22Rv1 (cell line): ENCODE results near the gene ASZ1.

Experiments used
- H3K27ac ChIP-seq: fragments of 450-650 bp; 2 replicates; pipeline ENCODE4 v1.5.1; 2017
- CTCF ChIP-seq: fragments of 450-650 bp; IDR thresholded peaks from 2 replicates; pipeline ENCODE4 v1.5.1; 2017; ENCODE audit warnings: mild to moderate bottlenecking
- ZFX ChIP-seq: fragments of 450-650 bp; IDR thresholded peaks from 2 replicates; pipeline ENCODE4 v1.6.1; 2017; ENCODE audit warnings: antibody characterized with exemption, borderline replicate concordance

ASZ1 gene

GRCh38 chr7:117322741-117323304 lies 104.5 kb downstream of the ASZ1 start, which contains the start of gene WNT2:
TSS of gene WNT2 (minus strand) at chr7:117323058. CDS start at chr7:117322989, 69 bp downstream.
- H3K27ac ChIP-seq: peak within 1 kb of the TSS; percentile 46

GRCh38 chr7:117320523-117320922 lies 106.8 kb downstream of the ASZ1 start:
- TF ChIP-seq ZFX: no peak
- no peak for TF ChIP-seq CTCF

More at GRCh38 chr7:117322741-117323304, 104.5 kb downstream of the ASZ1 start, which contains the start of gene WNT2:
- no peak for TF ChIP-seq ZFX
- TF ChIP-seq CTCF: no peak

GRCh38 chr7:117319181-117319580 lies 108.1 kb downstream of the ASZ1 start:
- no peak for TF ChIP-seq ZFX
- TF ChIP-seq CTCF: no peak
- no peak overlapping the region for H3K27ac ChIP-seq

More at GRCh38 chr7:117320523-117320922, 106.8 kb downstream of the ASZ1 start:
- no peak overlapping the region for H3K27ac ChIP-seq

GRCh38 chr7:117313582-117313981 lies 113.7 kb downstream of the ASZ1 start:
- H3K27ac ChIP-seq: no peak overlapping the region
- TF ChIP-seq CTCF: no peak
- TF ChIP-seq ZFX: no peak
